Activated CD4-positive, CD25-positive, alpha-beta regulatory T cell (primary cell): ENCODE results near the gene MAP2.
"Not testable (repeated sequence)": the region's sequence is repeated elsewhere in the genome, so short reads cannot be mapped to it uniquely, and the experiment has no call there.

ENCODE experiments used
- DNase-seq, 4 experiments: peaks; one replicate each; lab custom pipeline; 2025; lab: John Stamatoyannopoulos, UW

MAP2 gene

GRCh38 chr2:209593930-209594329 is 170.1 kb downstream of the MAP2 start:
- no peak for DNase-seq

- no peak for DNase-seq
Measured at GRCh38 chr2:209596262-209596661, 172.4 kb downstream of the MAP2 start.

- not testable (repeated sequence) for DNase-seq
Measured at GRCh38 chr2:209598227-209598626, 174.4 kb downstream of the MAP2 start.

- no peak for DNase-seq
Measured at GRCh38 chr2:209600341-209601171, 176.7 kb downstream of the MAP2 start.

GRCh38 chr2:209601497-209601896 is 177.7 kb downstream of the MAP2 start:
- no peak for DNase-seq

- DNase-seq: no peak
Measured at GRCh38 chr2:209602259-209602658, 178.4 kb downstream of the MAP2 start.

- DNase-seq: no peak
Measured at GRCh38 chr2:209609531-209609930, 185.7 kb downstream of the MAP2 start.

GRCh38 chr2:209610631-209611030 is 186.8 kb downstream of the MAP2 start:
- DNase-seq: no peak

GRCh38 chr2:209613649-209614305 is 189.9 kb downstream of the MAP2 start:
- no peak for DNase-seq

- no peak for DNase-seq
Measured at GRCh38 chr2:209614690-209615369, 191.0 kb downstream of the MAP2 start.

- DNase-seq: no peak
Measured at GRCh38 chr2:209619782-209620181, 195.9 kb downstream of the MAP2 start.

- DNase-seq: no peak
Measured at GRCh38 chr2:209624192-209624938, 200.5 kb downstream of the MAP2 start.

GRCh38 chr2:209629597-209629996 is 205.8 kb downstream of the MAP2 start:
- no peak for DNase-seq

GRCh38 chr2:209633911-209634310 is 210.1 kb downstream of the MAP2 start:
- no peak for DNase-seq

- no peak for DNase-seq
Measured at GRCh38 chr2:209636076-209636475, 212.2 kb downstream of the MAP2 start.

- DNase-seq: no peak
Measured at GRCh38 chr2:209637293-209637692, 213.4 kb downstream of the MAP2 start.

- no peak for DNase-seq
Measured at GRCh38 chr2:209638346-209638745, 214.5 kb downstream of the MAP2 start.

GRCh38 chr2:209640358-209640757 is 216.5 kb downstream of the MAP2 start:
- DNase-seq: no peak

GRCh38 chr2:209642146-209642820 is 218.4 kb downstream of the MAP2 start:
- no peak for DNase-seq

GRCh38 chr2:209644842-209645241 is 221.0 kb downstream of the MAP2 start:
- DNase-seq: no peak

GRCh38 chr2:209648714-209649113 is 224.9 kb downstream of the MAP2 start:
- DNase-seq: no peak

GRCh38 chr2:209653134-209653533 is 229.3 kb downstream of the MAP2 start:
- DNase-seq: no peak
